Suprapubic skin (tissue), 2 donors: ENCODE data around the gene CALR.
"Not testable (repeated sequence)": the region's sequence is repeated elsewhere in the genome, so short reads cannot be mapped to it uniquely, and the experiment has no call there.

ENCODE experiments used
- EP300 ChIP-seq: sonication (generic); formaldehyde crosslinking; IDR thresholded peaks from one replicate; pipeline ENCODE4 v1.6.1; 2017; ENCODE audit warnings: antibody characterized with exemption
- POLR2A ChIP-seq, 2 donors: fragments of 450-650 bp; IDR thresholded peaks; one replicate each; pipeline ENCODE4 v1.6.1; 2017; ENCODE audit warnings: antibody characterized with exemption in 2 of 2, mild to moderate bottlenecking in 2 of 2, moderate library complexity in 2 of 2

GRCh38 chr19:12955575-12955974 lies 17.2 kb downstream of the CALR start:
- TF ChIP-seq EP300; POLR2A (IDR thresholded peaks at IDR 0.05): not testable (repeated sequence)
